ENCODE data around the gene JAZF1. TPM values are rescaled to one million over a fixed set of nuclear protein-coding genes. Genes with fewer than 3 reads are reported as not detected.

JAZF1 gene
- total and polyA plus RNA-seq, 2 of the 8 experiments (the other 6 are each of a cell fraction or from before 2014, with no cell fraction given) = 2.6 to 21.8 TPM

DNA sequence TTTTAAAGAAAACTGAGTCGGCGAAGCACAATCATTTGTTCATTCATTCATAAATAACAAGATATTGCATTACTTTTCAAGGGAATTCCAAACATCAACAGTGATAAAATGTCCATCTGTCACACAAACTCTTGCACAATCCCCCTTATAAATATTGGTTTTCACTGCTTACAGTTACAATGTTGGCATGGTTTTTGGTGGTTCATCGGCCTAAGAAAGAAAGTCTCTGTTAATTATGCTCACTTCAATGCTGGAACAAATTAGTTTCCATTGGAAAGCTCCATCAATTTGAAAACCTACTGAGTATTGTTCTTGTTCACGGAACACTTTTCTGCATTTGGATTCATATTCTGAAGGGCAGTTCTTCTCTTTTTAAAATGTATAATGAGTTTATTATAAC lies 188.5 kb downstream of the JAZF1 start:
- H2AFZ ChIP-seq (ENCODE audit: low read length) = no peak overlapping the region
- no peaks in the 10 kb centered on the region; a peak in 1 of 7 replicates for H3K4me1 ChIP-seq (replicated peaks in 1 of 4; ENCODE audit: control insufficient read depth in 3 of 4, insufficient read depth in 4 of 4, low read length in 3 of 4)
- H3K36me3 ChIP-seq (ENCODE audit: control insufficient read depth in 2 of 4, insufficient read depth in 4 of 4, low read length in 3 of 4) = peaks cover 0 to 2% (median 0%) of the 10 kb centered on the region in 4 experiments; a peak in 1 of 8 replicates
- H4K20me1 ChIP-seq (replicated peaks in 1 of 2; ENCODE audit: control insufficient read depth in 1 of 2, insufficient read depth in 2 of 2, low read length in 2 of 2) = no peaks in the 10 kb centered on the region
- H2BK12ac ChIP-seq (ENCODE audit: low read depth, low read length) = no peak overlapping the region
- H4K91ac ChIP-seq (replicated peaks; ENCODE audit: insufficient read length, low read length) = no peak overlapping the region
- H2BK120ac ChIP-seq (replicated peaks; ENCODE audit: low read depth, low read length) = no peak overlapping the region
- WGBS, 2 experiments (ENCODE audit: extremely low coverage in 1 of 2, insufficient coverage in 1 of 2, insufficient read length in 1 of 2, insufficient replicate concordance in 2 of 2, low coverage in 1 of 2, low lambda C conversion rate in 2 of 2, missing lambda C conversion rate in 1 of 2) = 97% methylated on average over 4 of the region's 4 CpGs; no CpG with 5 or more reads in 1 of the 2 experiments
- no peak overlapping the region for H2BK5ac ChIP-seq (ENCODE audit: low read depth, low read length)
- no peak overlapping the region for H2AK5ac ChIP-seq (ENCODE audit: low read depth, low read length)
- H2BK15ac ChIP-seq (ENCODE audit: low read length) = no peak overlapping the region
- no peak overlapping the region for H3K4me3 ChIP-seq (ENCODE audit: extremely low read depth in 1 of 4, insufficient read depth in 2 of 4, low read depth in 3 of 4, low read length in 4 of 4)
- no peak overlapping the region for H3K18ac ChIP-seq (ENCODE audit: extremely low read depth, low read length)
- no peak for FAIRE-seq
- peaks cover 0 to 5% of the 10 kb centered on the region in 2 experiments; a peak in 2 of 4 replicates for H3K9me3 ChIP-seq (ENCODE audit: insufficient read depth in 2 of 2, low read depth in 1 of 2, low read length in 1 of 2)
- no peak overlapping the region for H3K9ac ChIP-seq (replicated peaks in 1 of 4; ENCODE audit: extremely low read depth in 1 of 4, low read depth in 3 of 4, low read length in 3 of 4)
- no peak overlapping the region for H3K4ac ChIP-seq (replicated peaks; ENCODE audit: insufficient read length, low read depth, low read length)
- H3K27me3 ChIP-seq (replicated peaks in 1 of 4; ENCODE audit: control insufficient read depth in 3 of 4, extremely low read depth in 1 of 4, insufficient read depth in 3 of 4, low read length in 3 of 4) = no peaks in the 10 kb centered on the region
- no peak overlapping the region for H2BK20ac ChIP-seq (ENCODE audit: low read length)
- DNase-seq (ENCODE audit: low read depth in 1 of 2, low spot score in 2 of 2) = no peak
- H4K8ac ChIP-seq (ENCODE audit: extremely low read depth, insufficient read depth, low read length) = no peak overlapping the region
- POLR2A ChIA-PET (ENCODE audit: partially characterized antibody) = no interaction called here
- no peaks in the 10 kb centered on the region for H3K79me2 ChIP-seq (ENCODE audit: control insufficient read depth in 1 of 2, insufficient read depth in 2 of 2, low read length in 2 of 2)
- no peaks in the 10 kb centered on the region; the same call in 1 of the 2 replicates for H3K79me1 ChIP-seq (ENCODE audit: low read depth, low read length)
- CTCF ChIA-PET (ENCODE audit: partially characterized antibody) = no interaction called here
- no peak overlapping the region for H3K56ac ChIP-seq (replicated peaks; ENCODE audit: insufficient read length, low read depth, low read length)
- H3K23ac ChIP-seq (ENCODE audit: insufficient read length) = no peak overlapping the region
- no peak overlapping the region for H3K14ac ChIP-seq (ENCODE audit: insufficient read length)
- no peak overlapping the region for H4K5ac ChIP-seq (ENCODE audit: insufficient read length, low read depth, low read length)
- no peak overlapping the region for H3K27ac ChIP-seq (ENCODE audit: low read depth, low read length)
- no peaks in the 10 kb centered on the region for H3K23me2 ChIP-seq (ENCODE audit: low read depth, low read length)
- no peak overlapping the region for H3K4me2 ChIP-seq (ENCODE audit: insufficient read depth in 1 of 2, low read depth in 2 of 2, low read length in 2 of 2)
- TF ChIP-seq KDM1A (IDR thresholded peaks at IDR 0.05; ENCODE audit: borderline replicate concordance, low read length) = no peak

Data from H1 (cell line).